HL-60 (cell line): Measurements from ENCODE around the gene INKA2.
A peak's percentile ranks its signal among the peaks of the same experiment; 100 is the strongest.

Experiments
- DNase-seq, 2 experiments: peaks; one replicate each; pipeline ENCODE4 v3.0.0-alpha.2; 2010 to 2020; ENCODE audit warnings: low read depth in 1 of 2, low spot score in 1 of 2
- H3K27ac ChIP-seq: fragments of 250-450 bp; sonication (Bioruptor Pico); replicated peaks from 2 replicates; pipeline ENCODE4 v1.5.1; 2020; ENCODE audit warnings: mild to moderate bottlenecking, moderate library complexity
- H3K27me3 ChIP-seq: fragments of 250-450 bp; sonication (Bioruptor Pico); 2 replicates; pipeline ENCODE4 v1.5.1; 2021; ENCODE audit warnings: mild to moderate bottlenecking, moderate library complexity; ENCODE audit not compliant: insufficient read depth, poor library complexity, severe bottlenecking
- H3K4me3 ChIP-seq: replicated peaks from 2 replicates; pipeline ENCODE4 v1.5.1; 2011; ENCODE audit warnings: mild to moderate bottlenecking, control low read depth, low read length; ENCODE audit not compliant: insufficient read depth
- GABPA ChIP-seq: IDR thresholded peaks from 2 replicates; pipeline ENCODE4 v1.6.1; 2012; ENCODE audit warnings: low read depth
- POLR2AphosphoS5 ChIP-seq: IDR thresholded peaks from 2 replicates; pipeline ENCODE4 v1.6.1; 2012; ENCODE audit warnings: low read depth
- SPI1 ChIP-seq: IDR thresholded peaks from 2 replicates; pipeline ENCODE4 v1.6.1; 2012; ENCODE audit warnings: low read depth, mild to moderate bottlenecking, borderline replicate concordance
- TF ChIP-seq, protein P1 (sequence below): IDR thresholded peaks from 2 replicates; pipeline ENCODE4 v1.6.1; 2012; ENCODE audit warnings: low read depth; ENCODE audit not compliant: insufficient replicate concordance
- TF ChIP-seq, protein P2 (sequence below): IDR thresholded peaks from one replicate; pipeline ENCODE4 v1.5.1; 2011; ENCODE audit warnings: low read length, control low read depth, inconsistent platforms; ENCODE audit not compliant: insufficient read depth

Gene INKA2

DNA sequence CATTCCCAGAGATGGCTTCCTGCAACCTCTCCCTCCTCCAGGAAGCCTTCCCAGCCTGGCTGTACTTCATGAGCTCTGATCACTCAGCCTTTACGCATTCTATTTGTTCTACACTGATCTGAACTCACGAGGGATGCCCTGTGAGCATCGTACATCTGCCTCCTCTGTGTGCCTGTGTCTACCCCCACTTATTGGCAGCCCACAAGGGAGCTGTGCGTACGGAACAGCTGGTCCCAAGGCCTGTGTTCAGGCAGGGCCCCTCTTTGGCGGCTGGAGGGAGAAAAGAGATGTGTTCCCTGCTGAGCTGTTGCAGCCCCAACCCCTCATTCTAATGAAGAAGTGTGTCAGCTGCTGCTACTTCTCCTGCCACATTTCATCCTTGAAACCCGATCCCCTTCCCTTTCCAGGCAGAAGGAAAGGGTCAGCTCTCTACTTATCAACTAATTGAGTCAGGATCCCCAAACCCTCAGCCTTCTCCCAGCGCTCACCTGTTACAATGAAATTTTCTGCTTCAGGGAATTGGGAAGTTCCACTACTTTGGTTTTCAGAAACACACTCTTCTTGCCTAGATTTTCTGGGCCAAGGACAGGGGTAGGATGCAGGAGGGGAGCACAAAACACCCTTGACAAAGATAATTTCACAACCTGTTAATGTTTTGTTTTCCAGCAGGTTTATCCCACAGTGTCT lies 3.2 kb downstream of the INKA2 start:
- Histone ChIP-seq H3K27ac (no peak overlapping the region), H3K27me3 (peaks cover 7% of the 10 kb centered on the region), H3K4me3 (no peak overlapping the region)
- DNase-seq = no peak
- TF ChIP-seq, protein P1, sequence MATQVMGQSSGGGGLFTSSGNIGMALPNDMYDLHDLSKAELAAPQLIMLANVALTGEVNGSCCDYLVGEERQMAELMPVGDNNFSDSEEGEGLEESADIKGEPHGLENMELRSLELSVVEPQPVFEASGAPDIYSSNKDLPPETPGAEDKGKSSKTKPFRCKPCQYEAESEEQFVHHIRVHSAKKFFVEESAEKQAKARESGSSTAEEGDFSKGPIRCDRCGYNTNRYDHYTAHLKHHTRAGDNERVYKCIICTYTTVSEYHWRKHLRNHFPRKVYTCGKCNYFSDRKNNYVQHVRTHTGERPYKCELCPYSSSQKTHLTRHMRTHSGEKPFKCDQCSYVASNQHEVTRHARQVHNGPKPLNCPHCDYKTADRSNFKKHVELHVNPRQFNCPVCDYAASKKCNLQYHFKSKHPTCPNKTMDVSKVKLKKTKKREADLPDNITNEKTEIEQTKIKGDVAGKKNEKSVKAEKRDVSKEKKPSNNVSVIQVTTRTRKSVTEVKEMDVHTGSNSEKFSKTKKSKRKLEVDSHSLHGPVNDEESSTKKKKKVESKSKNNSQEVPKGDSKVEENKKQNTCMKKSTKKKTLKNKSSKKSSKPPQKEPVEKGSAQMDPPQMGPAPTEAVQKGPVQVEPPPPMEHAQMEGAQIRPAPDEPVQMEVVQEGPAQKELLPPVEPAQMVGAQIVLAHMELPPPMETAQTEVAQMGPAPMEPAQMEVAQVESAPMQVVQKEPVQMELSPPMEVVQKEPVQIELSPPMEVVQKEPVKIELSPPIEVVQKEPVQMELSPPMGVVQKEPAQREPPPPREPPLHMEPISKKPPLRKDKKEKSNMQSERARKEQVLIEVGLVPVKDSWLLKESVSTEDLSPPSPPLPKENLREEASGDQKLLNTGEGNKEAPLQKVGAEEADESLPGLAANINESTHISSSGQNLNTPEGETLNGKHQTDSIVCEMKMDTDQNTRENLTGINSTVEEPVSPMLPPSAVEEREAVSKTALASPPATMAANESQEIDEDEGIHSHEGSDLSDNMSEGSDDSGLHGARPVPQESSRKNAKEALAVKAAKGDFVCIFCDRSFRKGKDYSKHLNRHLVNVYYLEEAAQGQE = no peak
- TF ChIP-seq POLR2AphosphoS5 (no peak), GABPA (no peak), SPI1 (no peak)
- TF ChIP-seq, protein P2, sequence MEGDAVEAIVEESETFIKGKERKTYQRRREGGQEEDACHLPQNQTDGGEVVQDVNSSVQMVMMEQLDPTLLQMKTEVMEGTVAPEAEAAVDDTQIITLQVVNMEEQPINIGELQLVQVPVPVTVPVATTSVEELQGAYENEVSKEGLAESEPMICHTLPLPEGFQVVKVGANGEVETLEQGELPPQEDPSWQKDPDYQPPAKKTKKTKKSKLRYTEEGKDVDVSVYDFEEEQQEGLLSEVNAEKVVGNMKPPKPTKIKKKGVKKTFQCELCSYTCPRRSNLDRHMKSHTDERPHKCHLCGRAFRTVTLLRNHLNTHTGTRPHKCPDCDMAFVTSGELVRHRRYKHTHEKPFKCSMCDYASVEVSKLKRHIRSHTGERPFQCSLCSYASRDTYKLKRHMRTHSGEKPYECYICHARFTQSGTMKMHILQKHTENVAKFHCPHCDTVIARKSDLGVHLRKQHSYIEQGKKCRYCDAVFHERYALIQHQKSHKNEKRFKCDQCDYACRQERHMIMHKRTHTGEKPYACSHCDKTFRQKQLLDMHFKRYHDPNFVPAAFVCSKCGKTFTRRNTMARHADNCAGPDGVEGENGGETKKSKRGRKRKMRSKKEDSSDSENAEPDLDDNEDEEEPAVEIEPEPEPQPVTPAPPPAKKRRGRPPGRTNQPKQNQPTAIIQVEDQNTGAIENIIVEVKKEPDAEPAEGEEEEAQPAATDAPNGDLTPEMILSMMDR = no peak

DNA sequence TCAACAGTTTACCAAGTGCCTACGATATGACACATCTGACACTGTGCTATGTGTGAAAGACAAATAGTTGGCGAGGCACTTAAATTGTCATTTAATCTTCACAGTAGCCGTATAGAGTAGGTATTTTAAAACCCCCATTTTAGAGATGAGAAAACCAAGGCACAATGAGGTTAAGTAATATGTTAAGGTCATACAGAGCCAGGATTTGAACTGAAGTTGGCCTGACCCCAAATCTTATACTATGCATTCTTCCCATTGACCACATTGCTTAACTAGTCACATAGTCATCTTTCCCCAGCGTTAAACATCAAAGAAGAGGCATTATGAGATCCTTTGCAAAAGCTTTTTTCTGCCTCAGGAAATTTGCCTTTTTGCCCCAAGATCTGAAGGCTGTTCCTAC lies 3.9 kb downstream of the INKA2 start:
- peaks cover 3% of the 10 kb centered on the region for H3K27me3 ChIP-seq
- TF ChIP-seq, protein P2 = no peak
- no peak for TF ChIP-seq GABPA
- TF ChIP-seq, protein P1 = no peak
- no peak for TF ChIP-seq SPI1
- TF ChIP-seq POLR2AphosphoS5 = no peak
- no peak overlapping the region for H3K4me3 ChIP-seq
- DNase-seq = no peak
- no peak overlapping the region for H3K27ac ChIP-seq

DNA sequence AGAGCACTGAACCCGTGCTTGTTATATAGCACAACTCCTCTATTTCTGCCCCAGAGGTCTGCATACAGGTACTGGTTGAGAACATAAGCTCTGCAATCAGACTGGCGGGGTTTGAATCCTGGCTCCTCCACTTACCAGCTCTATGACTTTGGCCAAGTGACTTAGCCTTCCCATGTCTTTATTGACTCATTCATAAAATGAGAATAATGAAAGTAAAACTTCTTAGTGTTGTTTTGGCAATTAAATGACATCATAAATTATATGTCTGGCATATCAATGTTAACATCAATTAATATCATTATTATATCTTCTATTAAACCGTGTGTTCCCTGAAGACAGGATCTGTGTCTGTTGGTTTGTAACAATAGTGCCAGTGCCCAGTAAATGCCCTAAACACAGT lies 4.3 kb downstream of the INKA2 start:
- Histone ChIP-seq H3K4me3 (no peak overlapping the region), H3K27me3 (peaks cover 2% of the 10 kb centered on the region), H3K27ac (peak overlapping the region; percentile 93)
- TF ChIP-seq, protein P2 = no peak
- TF ChIP-seq GABPA (no peak), SPI1 (no peak), POLR2AphosphoS5 (no peak)
- TF ChIP-seq, protein P1 = no peak
- no peak for DNase-seq
